Measurements from ENCODE around the gene GSTM2.
"Not testable (repeated sequence)": the region's sequence is repeated elsewhere in the genome, so short reads cannot be mapped to it uniquely, and the experiment has no call there.

Gene GSTM2

GRCh38 chr1:109668123-109668775 lies 392 bp downstream of the GSTM2 start:
- DNase-seq (ENCODE audit: extremely low spot score): peak; percentile 41
- TF ChIP-seq CTCF (IDR thresholded peaks at IDR 0.05; ENCODE audit: control extremely low read depth, extremely low read depth, low read depth, missing control alignments): no peak
- ChIA-PET POLR2A (no interaction called here), CTCF (interaction anchor here (0.9 to 3.7 kb wide), 4 partner anchors 19 to 317 kb away, joined by 3 to 18 read pairs (median 3); partner anchors contain the start of gene AHCYL1)

- DNase-seq (ENCODE audit: extremely low spot score): no peak
- CTCF ChIA-PET: interaction anchor here (1.5 to 3.7 kb wide), 4 partner anchors 12 to 316 kb away, joined by 3 to 18 read pairs (median 9); partner anchors contain the start of gene AHCYL1
- TF ChIP-seq CTCF (IDR thresholded peaks at IDR 0.05; ENCODE audit: control extremely low read depth, extremely low read depth, low read depth, missing control alignments): no peak
- POLR2A ChIA-PET: no interaction called here
These were observed 1.5 kb downstream of the GSTM2 start for GRCh38 chr1:109669246-109669948.

- POLR2A ChIA-PET; DNase-seq (ENCODE audit: extremely low spot score): not testable (repeated sequence)
- CTCF ChIA-PET: interaction anchor here (1.5 to 3.4 kb wide), 5 partner anchors 8 to 315 kb away, joined by 3 to 12 read pairs (median 6); partner anchors contain the start of gene AHCYL1
These were observed 2.1 kb downstream of the GSTM2 start for GRCh38 chr1:109669949-109670302.

- CTCF ChIA-PET: interaction anchor here (0.7 to 3.4 kb wide), 6 partner anchors 9 to 314 kb away, joined by 3 to 12 read pairs (median 5); partner anchors contain the start of gene AHCYL1
- POLR2A ChIA-PET: no interaction called here
- TF ChIP-seq CTCF (IDR thresholded peaks at IDR 0.05; ENCODE audit: control extremely low read depth, extremely low read depth, low read depth, missing control alignments): no peak
- no peak for DNase-seq (ENCODE audit: extremely low spot score)
These were observed 3.2 kb downstream of the GSTM2 start for GRCh38 chr1:109671067-109671466.

- DNase-seq (ENCODE audit: extremely low spot score); POLR2A ChIA-PET: not testable (repeated sequence)
- CTCF ChIA-PET: interaction anchor here (1.2 kb wide), 1 partner anchor 34 kb away, joined by 3 read pairs; no protein-coding TSS in a partner anchor
These were observed 6.0 kb downstream of the GSTM2 start for GRCh38 chr1:109673861-109674260.

GRCh38 chr1:109676683-109677381 lies 9.0 kb downstream of the GSTM2 start:
- POLR2A ChIA-PET; DNase-seq (ENCODE audit: extremely low spot score): not testable (repeated sequence)
- CTCF ChIA-PET: interaction anchor here (1.1 kb wide), 1 partner anchor 22 kb away, joined by 3 read pairs; the partner anchor contains the start of gene GSTM4

- ChIA-PET CTCF (interaction anchor here (1.1 kb wide), 1 partner anchor 22 kb away, joined by 3 read pairs; the partner anchor contains the start of gene GSTM4), POLR2A (no interaction called here)
- no peak for DNase-seq (ENCODE audit: extremely low spot score)
- no peak for TF ChIP-seq CTCF (IDR thresholded peaks at IDR 0.05; ENCODE audit: control extremely low read depth, extremely low read depth, low read depth, missing control alignments)
These were observed 9.6 kb downstream of the GSTM2 start for GRCh38 chr1:109677459-109677858.

GRCh38 chr1:109678637-109679036 lies 10.8 kb downstream of the GSTM2 start:
- CTCF ChIA-PET; POLR2A ChIA-PET; DNase-seq (ENCODE audit: extremely low spot score): not testable (repeated sequence)

GRCh38 chr1:109684777-109685176 lies 16.9 kb downstream of the GSTM2 start:
- POLR2A ChIA-PET; DNase-seq (ENCODE audit: extremely low spot score); CTCF ChIA-PET: not testable (repeated sequence)

GRCh38 chr1:109685399-109685798 lies 17.5 kb downstream of the GSTM2 start:
- CTCF ChIA-PET; POLR2A ChIA-PET; DNase-seq (ENCODE audit: extremely low spot score): not testable (repeated sequence)

GRCh38 chr1:109685890-109686289 lies 18.0 kb downstream of the GSTM2 start:
- DNase-seq (ENCODE audit: extremely low spot score); CTCF ChIA-PET; POLR2A ChIA-PET: not testable (repeated sequence)

GRCh38 chr1:109687109-109687508 lies 19.3 kb downstream of the GSTM2 start:
- DNase-seq (ENCODE audit: extremely low spot score); CTCF ChIA-PET; POLR2A ChIA-PET: not testable (repeated sequence)

All from GM10248 (cell line).